ENCODE measurements around the gene AHCYL1. TPM values are rescaled to one million over a fixed set of nuclear protein-coding genes. Genes with fewer than 3 reads are reported as not detected.
"Not testable (repeated sequence)": the region's sequence is repeated elsewhere in the genome, so short reads cannot be mapped to it uniquely, and the experiment has no call there.

The AHCYL1 gene
- total RNA-seq, 1 experiment from 2014 or later: 89.6 TPM

DNA sequence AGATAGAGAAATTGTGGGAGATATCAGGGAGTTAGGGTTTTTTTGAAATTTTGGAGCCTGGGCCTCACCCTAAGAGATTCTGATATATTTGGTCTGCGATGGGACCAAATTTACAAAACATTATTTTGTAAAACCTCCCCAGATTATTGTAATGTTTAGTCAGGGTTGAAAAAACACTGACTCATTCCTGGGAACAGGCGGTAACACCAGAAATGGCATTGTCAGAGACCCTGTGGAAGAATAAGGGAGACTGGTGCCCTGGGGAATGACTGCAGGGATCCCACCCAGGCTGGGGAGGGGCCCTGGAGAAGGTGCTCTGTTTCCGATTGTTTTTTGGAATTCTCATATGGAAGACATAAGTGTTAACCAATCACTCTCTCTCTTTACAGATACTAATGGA is 36.7 kb downstream of the AHCYL1 start:
- ChIA-PET CTCF (no interaction called here), POLR2A (ENCODE audit: low non-redundant PET) (no interaction called here)
- intact Hi-C loops (cut with micrococcal nuclease; ENCODE audit: unreplicated experiment): no loop called here
- TF ChIP-seq, protein P1, sequence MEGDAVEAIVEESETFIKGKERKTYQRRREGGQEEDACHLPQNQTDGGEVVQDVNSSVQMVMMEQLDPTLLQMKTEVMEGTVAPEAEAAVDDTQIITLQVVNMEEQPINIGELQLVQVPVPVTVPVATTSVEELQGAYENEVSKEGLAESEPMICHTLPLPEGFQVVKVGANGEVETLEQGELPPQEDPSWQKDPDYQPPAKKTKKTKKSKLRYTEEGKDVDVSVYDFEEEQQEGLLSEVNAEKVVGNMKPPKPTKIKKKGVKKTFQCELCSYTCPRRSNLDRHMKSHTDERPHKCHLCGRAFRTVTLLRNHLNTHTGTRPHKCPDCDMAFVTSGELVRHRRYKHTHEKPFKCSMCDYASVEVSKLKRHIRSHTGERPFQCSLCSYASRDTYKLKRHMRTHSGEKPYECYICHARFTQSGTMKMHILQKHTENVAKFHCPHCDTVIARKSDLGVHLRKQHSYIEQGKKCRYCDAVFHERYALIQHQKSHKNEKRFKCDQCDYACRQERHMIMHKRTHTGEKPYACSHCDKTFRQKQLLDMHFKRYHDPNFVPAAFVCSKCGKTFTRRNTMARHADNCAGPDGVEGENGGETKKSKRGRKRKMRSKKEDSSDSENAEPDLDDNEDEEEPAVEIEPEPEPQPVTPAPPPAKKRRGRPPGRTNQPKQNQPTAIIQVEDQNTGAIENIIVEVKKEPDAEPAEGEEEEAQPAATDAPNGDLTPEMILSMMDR (conservative IDR thresholded peaks at IDR 0.05; ENCODE audit: low read depth, low read length): no peak
- TF ChIP-seq EZH2 (IDR thresholded peaks at IDR 0.05; ENCODE audit: borderline replicate concordance, low read depth, low read length, poor library complexity, severe bottlenecking): no peak
- no peak for DNase-seq (ENCODE audit: low spot score)
- Histone ChIP-seq H3K4me3 (ENCODE audit: low read depth, low read length, poor library complexity, severe bottlenecking) (no peak overlapping the region), H3K27me3 (replicated peaks; ENCODE audit: insufficient read depth, low read depth, low read length, poor library complexity) (no peaks in the 10 kb centered on the region), H3K27ac (ENCODE audit: low read depth, low read length, poor library complexity, severe bottlenecking) (no peak overlapping the region), H3K9me3 (ENCODE audit: low read depth, low read length, poor library complexity, severe bottlenecking) (no peaks in the 10 kb centered on the region), H3K36me3 (ENCODE audit: insufficient read depth, low read length, poor library complexity, severe bottlenecking) (peaks cover 84% of the 10 kb centered on the region), H3K4me1 (ENCODE audit: insufficient read depth, low read length, poor library complexity, severe bottlenecking) (no peaks in the 10 kb centered on the region)
- BruUV-seq (replicated peaks): no TSS peak

DNA sequence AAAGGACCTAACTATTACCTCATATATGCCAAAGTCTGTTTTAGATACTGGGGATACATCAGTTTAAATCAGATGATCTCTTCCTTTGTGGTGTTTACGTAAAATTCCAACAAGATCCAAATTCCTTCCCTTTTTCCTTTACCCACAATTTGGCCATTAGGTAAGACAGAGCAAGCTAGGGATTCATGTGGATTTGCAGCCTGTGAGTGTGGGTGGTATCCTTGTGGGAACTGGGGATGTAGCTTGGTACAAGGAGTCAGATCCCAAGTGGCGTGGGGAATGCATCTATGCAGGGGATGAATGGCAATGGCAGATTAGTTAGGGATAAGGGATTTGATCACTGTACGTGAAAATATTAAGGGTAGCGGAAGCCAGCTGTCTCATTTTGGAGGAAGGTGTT is 40.0 kb downstream of the AHCYL1 start:
- no TSS peak for BruUV-seq (replicated peaks)
- POLR2A ChIA-PET (ENCODE audit: low non-redundant PET): no interaction called here
- DNase-seq (ENCODE audit: low spot score): no peak
- Histone ChIP-seq H3K27ac (ENCODE audit: low read depth, low read length, poor library complexity, severe bottlenecking) (no peak overlapping the region), H3K9me3 (ENCODE audit: low read depth, low read length, poor library complexity, severe bottlenecking) (no peaks in the 10 kb centered on the region), H3K4me3 (ENCODE audit: low read depth, low read length, poor library complexity, severe bottlenecking) (no peak overlapping the region), H3K36me3 (ENCODE audit: insufficient read depth, low read length, poor library complexity, severe bottlenecking) (peaks cover 51% of the 10 kb centered on the region), H3K4me1 (ENCODE audit: insufficient read depth, low read length, poor library complexity, severe bottlenecking) (no peaks in the 10 kb centered on the region), H3K27me3 (replicated peaks; ENCODE audit: insufficient read depth, low read depth, low read length, poor library complexity) (no peaks in the 10 kb centered on the region)
- intact Hi-C loops (cut with micrococcal nuclease; ENCODE audit: unreplicated experiment): no loop called here
- TF ChIP-seq, protein P1 (conservative IDR thresholded peaks at IDR 0.05; ENCODE audit: low read depth, low read length): no peak
- TF ChIP-seq EZH2 (IDR thresholded peaks at IDR 0.05; ENCODE audit: borderline replicate concordance, low read depth, low read length, poor library complexity, severe bottlenecking): no peak
- CTCF ChIA-PET: no interaction called here

DNA sequence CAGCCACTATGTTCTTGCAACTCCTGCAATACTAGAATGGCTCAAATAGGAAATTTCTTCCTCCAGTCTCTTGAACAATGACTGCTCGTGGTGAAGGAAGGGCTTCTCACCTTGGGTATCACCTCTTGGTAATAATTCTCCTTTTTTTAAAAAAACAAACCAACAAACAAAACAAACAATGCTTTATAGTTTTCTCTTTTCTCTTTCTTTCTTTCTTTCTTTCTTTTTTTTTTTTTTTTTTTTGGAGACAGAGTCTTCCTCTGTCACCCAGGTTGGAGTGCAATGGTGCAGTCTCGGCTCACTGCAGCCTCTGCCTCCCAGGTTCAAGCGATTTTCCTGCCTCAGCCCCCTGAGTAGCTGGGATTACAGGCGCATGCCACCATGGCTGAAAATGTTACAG is 46.1 kb downstream of the AHCYL1 start:
- BruUV-seq (replicated peaks); H3K27ac ChIP-seq (ENCODE audit: low read depth, low read length, poor library complexity, severe bottlenecking); H3K36me3 ChIP-seq (ENCODE audit: insufficient read depth, low read length, poor library complexity, severe bottlenecking); H3K9me3 ChIP-seq (ENCODE audit: low read depth, low read length, poor library complexity, severe bottlenecking); intact Hi-C loops (cut with micrococcal nuclease; ENCODE audit: unreplicated experiment); H3K27me3 ChIP-seq (replicated peaks; ENCODE audit: insufficient read depth, low read depth, low read length, poor library complexity); DNase-seq (ENCODE audit: low spot score); H3K4me3 ChIP-seq (ENCODE audit: low read depth, low read length, poor library complexity, severe bottlenecking); H3K4me1 ChIP-seq (ENCODE audit: insufficient read depth, low read length, poor library complexity, severe bottlenecking); POLR2A ChIA-PET (ENCODE audit: low non-redundant PET): not testable (repeated sequence)
- CTCF ChIA-PET: interaction anchor here (1.0 to 1.5 kb wide), 2 partner anchors 75 to 465 kb away, joined by 3 to 7 read pairs; no protein-coding TSS in a partner anchor

DNA sequence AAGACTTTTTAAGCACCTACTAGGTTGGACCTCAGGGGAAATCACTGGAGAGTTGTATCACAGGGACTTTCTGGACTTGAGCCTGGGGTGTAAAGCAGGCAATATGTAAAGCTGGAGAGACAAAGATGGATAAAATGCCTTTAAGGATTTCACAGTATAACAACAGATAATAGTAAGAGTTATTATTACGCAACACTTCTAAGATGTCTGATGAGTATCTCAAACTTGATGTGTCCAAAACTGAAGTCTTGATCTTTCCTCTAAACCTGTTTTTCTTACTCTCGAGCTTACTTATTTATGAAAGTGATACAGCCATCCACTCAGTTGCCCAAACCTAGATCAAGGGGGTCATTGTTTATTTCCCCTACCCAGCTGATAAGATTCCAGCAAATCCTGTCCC is 47.8 kb downstream of the AHCYL1 start:
- ChIA-PET POLR2A (ENCODE audit: low non-redundant PET) (interaction anchor here (0.5 kb wide), 1 partner anchor 13 kb away, joined by 4 read pairs; no protein-coding TSS in a partner anchor), CTCF (interaction anchor here (0.7 kb wide), 1 partner anchor 48 kb away, joined by 6 read pairs; the partner anchor contains the start of gene AHCYL1)
- intact Hi-C loops (cut with micrococcal nuclease; ENCODE audit: unreplicated experiment): no loop called here
- no peaks in the 10 kb centered on the region for H3K27me3 ChIP-seq (replicated peaks; ENCODE audit: insufficient read depth, low read depth, low read length, poor library complexity)
- no peaks in the 10 kb centered on the region for H3K36me3 ChIP-seq (ENCODE audit: insufficient read depth, low read length, poor library complexity, severe bottlenecking)
- H3K4me1 ChIP-seq (ENCODE audit: insufficient read depth, low read length, poor library complexity, severe bottlenecking): peaks cover 8% of the 10 kb centered on the region
- no peak for TF ChIP-seq EZH2 (IDR thresholded peaks at IDR 0.05; ENCODE audit: borderline replicate concordance, low read depth, low read length, poor library complexity, severe bottlenecking)
- TF ChIP-seq, protein P1 (conservative IDR thresholded peaks at IDR 0.05; ENCODE audit: low read depth, low read length): no peak
- DNase-seq (ENCODE audit: low spot score): no peak
- H3K4me3 ChIP-seq (ENCODE audit: low read depth, low read length, poor library complexity, severe bottlenecking): no peak overlapping the region
- no TSS peak for BruUV-seq (replicated peaks)
- H3K9me3 ChIP-seq (ENCODE audit: low read depth, low read length, poor library complexity, severe bottlenecking): no peaks in the 10 kb centered on the region
- H3K27ac ChIP-seq (ENCODE audit: low read depth, low read length, poor library complexity, severe bottlenecking): no peak overlapping the region

Data from A673 (cell line).